WTC11 (cell line): ENCODE measurements around the gene COBL. TPM values are rescaled to one million over a fixed set of nuclear protein-coding genes. Genes with fewer than 3 reads are reported as not detected.
A peak's percentile ranks its signal among the peaks of the same experiment; 100 is the strongest.

Source experiments
- ATAC-seq: fragments of 200-7000 bp; cut with Tn5 transposase; 2 replicates; pipeline ENCODE4 v1.10.0; 2021; ENCODE audit warnings: mild to moderate bottlenecking, moderate library complexity
- CTCF ChIA-PET: fragments of 300-600 bp; sonication (Branson Sonifier 250); formaldehyde crosslinking; loops from one replicate; lab custom pipeline; 2021; ENCODE audit warnings: antibody characterized with exemption; lab: Charles Lee
- POLR2A ChIA-PET: fragments of 350-600 bp; sonication (Branson Sonifier 250); formaldehyde crosslinking; loops from one replicate; lab custom pipeline; 2021; ENCODE audit warnings: antibody characterized with exemption; lab: Charles Lee
- DNase-seq: peaks from one replicate; pipeline ENCODE4 v3.0.0; 2021; ENCODE audit warnings: low spot score
- H3K27ac Mint-ChIP-seq: 2 replicates; pipeline ENCODE4 v1.8.0; 2021; ENCODE audit warnings: mixed read lengths
- H3K27me3 Mint-ChIP-seq: 2 replicates; pipeline ENCODE4 v1.8.0; 2021; ENCODE audit warnings: low read depth, mild to moderate bottlenecking, moderate library complexity, mixed read lengths
- H3K36me3 Mint-ChIP-seq: 2 replicates; pipeline ENCODE4 v1.8.0; 2021; ENCODE audit warnings: mixed read lengths
- H3K4me1 Mint-ChIP-seq: 2 replicates; pipeline ENCODE4 v1.8.0; 2022; ENCODE audit warnings: mixed read lengths
- H3K4me3 Mint-ChIP-seq: 2 replicates; pipeline ENCODE4 v1.8.0; 2021; ENCODE audit warnings: mild to moderate bottlenecking, moderate library complexity, mixed read lengths
- H3K9me3 Mint-ChIP-seq: 2 replicates; pipeline ENCODE4 v1.8.0; 2021; ENCODE audit warnings: mixed read lengths
- EMX1 ChIP-seq: fragments of 250-450 bp; sonication (Bioruptor Pico); IDR thresholded peaks from 2 replicates; pipeline ENCODE4 v1.8.0; 2021; ENCODE audit warnings: mild to moderate bottlenecking
- NFATC4 ChIP-seq: fragments of 250-450 bp; sonication (Bioruptor Pico); IDR thresholded peaks from 2 replicates; pipeline ENCODE4 v1.9.0; 2021; ENCODE audit warnings: mild to moderate bottlenecking
- NFYB ChIP-seq: sonication (generic); formaldehyde crosslinking; conservative IDR thresholded peaks from 2 replicates; pipeline ENCODE4 v1.8.0; 2022; ENCODE audit warnings: low read depth, missing genetic modification reagents
- RELA ChIP-seq: sonication (generic); formaldehyde crosslinking; IDR thresholded peaks from 2 replicates; pipeline ENCODE4 v1.8.1; 2022; ENCODE audit warnings: missing genetic modification reagents, mild to moderate bottlenecking, borderline replicate concordance
- SP1 ChIP-seq: sonication (generic); formaldehyde crosslinking; conservative IDR thresholded peaks from 2 replicates; pipeline ENCODE4 v1.8.1; 2022; ENCODE audit warnings: missing genetic modification reagents
- TEAD1 ChIP-seq: sonication (generic); formaldehyde crosslinking; IDR thresholded peaks from 2 replicates; pipeline ENCODE4 v1.8.0; 2022; ENCODE audit warnings: mild to moderate bottlenecking, missing genetic modification reagents
- ZBTB43 ChIP-seq: sonication (generic); formaldehyde crosslinking; IDR thresholded peaks from 2 replicates; pipeline ENCODE4 v1.8.1; 2023; ENCODE audit warnings: mild to moderate bottlenecking, missing genetic modification reagents
- ZNF416 ChIP-seq: fragments of 250-450 bp; sonication (Bioruptor Pico); IDR thresholded peaks from 2 replicates; pipeline ENCODE4 v1.9.0; 2021; ENCODE audit warnings: mild to moderate bottlenecking, inconsistent platforms
- ZNF532 ChIP-seq: fragments of 250-450 bp; sonication (Bioruptor Pico); IDR thresholded peaks from 2 replicates; pipeline ENCODE4 v1.9.0; 2021; ENCODE audit warnings: mild to moderate bottlenecking, borderline replicate concordance
- total RNA-seq: library from RNA; stranded (reverse); gene quantifications from 3 replicates; pipeline ENCODE4 v1.2.3, GENCODE V29; 2021
- TF ChIP-seq, protein P1 (sequence below): sonication (generic); formaldehyde crosslinking; IDR thresholded peaks from 2 replicates; pipeline ENCODE4 v1.8.1; 2023; ENCODE audit warnings: mild to moderate bottlenecking, missing genetic modification reagents, moderate library complexity
- TF ChIP-seq, protein P2 (sequence below): sonication (generic); formaldehyde crosslinking; IDR thresholded peaks from 2 replicates; pipeline ENCODE4 v1.8.0; 2022; ENCODE audit warnings: mild to moderate bottlenecking, missing genetic modification reagents
- TF ChIP-seq, protein P3 (sequence below): sonication (generic); formaldehyde crosslinking; IDR thresholded peaks from 2 replicates; pipeline ENCODE4 v1.8.1; 2023; ENCODE audit warnings: mild to moderate bottlenecking, missing genetic modification reagents, borderline replicate concordance
- TF ChIP-seq, protein P4 (sequence below): sonication (generic); formaldehyde crosslinking; IDR thresholded peaks from 2 replicates; pipeline ENCODE4 v1.8.0; 2022; ENCODE audit warnings: mild to moderate bottlenecking, missing genetic modification reagents
- TF ChIP-seq, protein P5 (sequence below): sonication (generic); formaldehyde crosslinking; IDR thresholded peaks from 2 replicates; pipeline ENCODE4 v1.8.0; 2023; ENCODE audit warnings: missing genetic modification reagents, mild to moderate bottlenecking, borderline replicate concordance

Gene COBL
- total RNA-seq, 1 experiment from 2014 or later, result 36.5 TPM

DNA sequence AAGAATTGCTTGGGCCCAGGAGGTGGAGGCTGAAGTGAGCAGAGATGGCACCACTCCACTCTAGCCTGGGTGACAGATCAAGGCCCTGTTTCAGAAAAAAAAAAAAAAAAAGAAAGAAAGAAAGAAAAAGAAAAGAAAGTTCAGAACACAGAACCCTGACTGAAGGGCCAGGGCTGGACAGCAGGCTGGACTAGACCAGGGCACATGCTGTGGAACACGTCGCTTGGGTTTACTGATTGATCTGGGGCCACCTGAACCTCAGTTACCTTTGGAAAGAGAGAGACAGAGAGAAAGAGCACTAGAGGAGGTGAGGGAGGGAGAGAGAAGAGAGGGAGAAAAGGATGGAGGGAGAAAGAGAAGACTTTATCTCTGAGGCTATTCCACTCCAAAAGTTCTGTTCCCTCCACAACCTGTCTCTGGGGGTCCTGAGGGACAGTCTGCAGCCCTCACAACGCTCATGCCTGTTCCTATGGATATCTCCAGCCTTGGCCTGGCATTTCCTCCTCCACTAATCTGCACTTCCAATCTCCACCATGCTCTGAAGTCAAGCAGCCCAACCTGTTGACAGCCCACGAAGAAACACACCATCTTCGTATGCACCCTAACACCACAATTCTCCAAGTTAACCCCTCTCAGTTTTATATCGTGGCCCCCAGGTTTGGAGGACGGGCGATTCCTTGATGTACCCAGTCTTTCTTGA is 81.8 kb downstream of the COBL start:
- H3K36me3 Mint-ChIP-seq, result no peaks in the 10 kb centered on the region
- POLR2A ChIA-PET, result no interaction called here
- TF ChIP-seq RELA (CRISPR knock-in tag), result no peak
- no peak for TF ChIP-seq SP1 (CRISPR knock-in tag)
- TF ChIP-seq TEAD1 (CRISPR knock-in tag), result no peak
- no peak for TF ChIP-seq EMX1 (CRISPR knock-in tag)
- TF ChIP-seq, protein P1, sequence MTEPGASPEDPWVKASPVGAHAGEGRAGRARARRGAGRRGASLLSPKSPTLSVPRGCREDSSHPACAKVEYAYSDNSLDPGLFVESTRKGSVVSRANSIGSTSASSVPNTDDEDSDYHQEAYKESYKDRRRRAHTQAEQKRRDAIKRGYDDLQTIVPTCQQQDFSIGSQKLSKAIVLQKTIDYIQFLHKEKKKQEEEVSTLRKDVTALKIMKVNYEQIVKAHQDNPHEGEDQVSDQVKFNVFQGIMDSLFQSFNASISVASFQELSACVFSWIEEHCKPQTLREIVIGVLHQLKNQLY (CRISPR knock-in tag), result no peak
- TF ChIP-seq, all 79 proteins: peak for 0
- CTCF ChIA-PET, result interaction anchor here (0.7 to 3.1 kb wide), 3 partner anchors 9 to 132 kb away, joined by 3 to 17 read pairs (median 3); no protein-coding TSS in a partner anchor
- DNase-seq, result no peak
- H3K4me1 Mint-ChIP-seq, result peaks cover 57% of the 10 kb centered on the region
- no peaks in the 10 kb centered on the region for H3K27me3 Mint-ChIP-seq
- 0 out of 2 replicates have a peak overlapping the region, but pooled peaks have one; percentile 24 for H3K27ac Mint-ChIP-seq
- no peaks in the 10 kb centered on the region for H3K9me3 Mint-ChIP-seq
- no peak for ATAC-seq
- H3K4me3 Mint-ChIP-seq, result no peak overlapping the region

- H3K9me3 Mint-ChIP-seq, result no peaks in the 10 kb centered on the region
- H3K27ac Mint-ChIP-seq, result peak overlapping the region; percentile 16; the same call in 1 of the 2 replicates
- no peak overlapping the region for H3K4me3 Mint-ChIP-seq
- CTCF ChIA-PET, result interaction anchor here (0.7 kb wide), 1 partner anchor 133 kb away, joined by 3 read pairs; no protein-coding TSS in a partner anchor
- POLR2A ChIA-PET, result no interaction called here
- TF ChIP-seq, protein P2, sequence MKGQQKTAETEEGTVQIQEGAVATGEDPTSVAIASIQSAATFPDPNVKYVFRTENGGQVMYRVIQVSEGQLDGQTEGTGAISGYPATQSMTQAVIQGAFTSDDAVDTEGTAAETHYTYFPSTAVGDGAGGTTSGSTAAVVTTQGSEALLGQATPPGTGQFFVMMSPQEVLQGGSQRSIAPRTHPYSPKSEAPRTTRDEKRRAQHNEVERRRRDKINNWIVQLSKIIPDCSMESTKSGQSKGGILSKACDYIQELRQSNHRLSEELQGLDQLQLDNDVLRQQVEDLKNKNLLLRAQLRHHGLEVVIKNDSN (CRISPR knock-in tag), result no peak
- TF ChIP-seq ZNF416, result no peak
- H3K4me1 Mint-ChIP-seq, result peaks cover 57% of the 10 kb centered on the region
- ATAC-seq (no peak), DNase-seq (no peak)
- H3K27me3 Mint-ChIP-seq, result no peaks in the 10 kb centered on the region
- no peaks in the 10 kb centered on the region for H3K36me3 Mint-ChIP-seq
Measured at GRCh38 chr7:51234139-51234538, 82.5 kb downstream of the COBL start.

DNA sequence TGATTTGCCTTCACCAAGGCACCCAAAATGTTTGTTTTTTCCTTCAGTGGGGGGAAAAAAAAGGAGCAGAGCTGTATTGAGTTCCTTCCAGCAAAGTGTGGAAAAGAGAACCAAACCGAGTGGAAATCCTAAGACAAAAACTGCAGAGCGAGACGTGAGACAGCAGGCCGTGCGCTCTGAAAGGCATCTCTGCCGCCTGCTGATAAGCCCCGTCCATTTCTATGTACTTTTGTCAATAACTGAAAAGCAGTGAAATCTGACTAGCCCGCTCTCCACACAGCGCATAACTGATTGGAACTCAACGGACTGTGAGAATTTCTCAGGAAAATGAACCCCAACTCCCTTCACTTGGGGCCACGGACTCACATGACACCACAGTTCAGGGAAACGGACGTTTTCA is 83.2 kb downstream of the COBL start:
- no peaks in the 10 kb centered on the region for H3K36me3 Mint-ChIP-seq
- no peak overlapping the region for H3K4me3 Mint-ChIP-seq
- H3K27ac Mint-ChIP-seq, result no peak overlapping the region
- POLR2A ChIA-PET, result no interaction called here
- no peak for DNase-seq
- H3K9me3 Mint-ChIP-seq, result no peaks in the 10 kb centered on the region
- no peak for ATAC-seq
- CTCF ChIA-PET, result no interaction called here
- H3K4me1 Mint-ChIP-seq, result peaks cover 57% of the 10 kb centered on the region
- no peaks in the 10 kb centered on the region for H3K27me3 Mint-ChIP-seq
- TF ChIP-seq, protein P3, sequence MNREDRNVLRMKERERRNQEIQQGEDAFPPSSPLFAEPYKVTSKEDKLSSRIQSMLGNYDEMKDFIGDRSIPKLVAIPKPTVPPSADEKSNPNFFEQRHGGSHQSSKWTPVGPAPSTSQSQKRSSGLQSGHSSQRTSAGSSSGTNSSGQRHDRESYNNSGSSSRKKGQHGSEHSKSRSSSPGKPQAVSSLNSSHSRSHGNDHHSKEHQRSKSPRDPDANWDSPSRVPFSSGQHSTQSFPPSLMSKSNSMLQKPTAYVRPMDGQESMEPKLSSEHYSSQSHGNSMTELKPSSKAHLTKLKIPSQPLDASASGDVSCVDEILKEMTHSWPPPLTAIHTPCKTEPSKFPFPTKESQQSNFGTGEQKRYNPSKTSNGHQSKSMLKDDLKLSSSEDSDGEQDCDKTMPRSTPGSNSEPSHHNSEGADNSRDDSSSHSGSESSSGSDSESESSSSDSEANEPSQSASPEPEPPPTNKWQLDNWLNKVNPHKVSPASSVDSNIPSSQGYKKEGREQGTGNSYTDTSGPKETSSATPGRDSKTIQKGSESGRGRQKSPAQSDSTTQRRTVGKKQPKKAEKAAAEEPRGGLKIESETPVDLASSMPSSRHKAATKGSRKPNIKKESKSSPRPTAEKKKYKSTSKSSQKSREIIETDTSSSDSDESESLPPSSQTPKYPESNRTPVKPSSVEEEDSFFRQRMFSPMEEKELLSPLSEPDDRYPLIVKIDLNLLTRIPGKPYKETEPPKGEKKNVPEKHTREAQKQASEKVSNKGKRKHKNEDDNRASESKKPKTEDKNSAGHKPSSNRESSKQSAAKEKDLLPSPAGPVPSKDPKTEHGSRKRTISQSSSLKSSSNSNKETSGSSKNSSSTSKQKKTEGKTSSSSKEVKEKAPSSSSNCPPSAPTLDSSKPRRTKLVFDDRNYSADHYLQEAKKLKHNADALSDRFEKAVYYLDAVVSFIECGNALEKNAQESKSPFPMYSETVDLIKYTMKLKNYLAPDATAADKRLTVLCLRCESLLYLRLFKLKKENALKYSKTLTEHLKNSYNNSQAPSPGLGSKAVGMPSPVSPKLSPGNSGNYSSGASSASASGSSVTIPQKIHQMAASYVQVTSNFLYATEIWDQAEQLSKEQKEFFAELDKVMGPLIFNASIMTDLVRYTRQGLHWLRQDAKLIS (CRISPR knock-in tag), result no peak
- TF ChIP-seq, protein P4, sequence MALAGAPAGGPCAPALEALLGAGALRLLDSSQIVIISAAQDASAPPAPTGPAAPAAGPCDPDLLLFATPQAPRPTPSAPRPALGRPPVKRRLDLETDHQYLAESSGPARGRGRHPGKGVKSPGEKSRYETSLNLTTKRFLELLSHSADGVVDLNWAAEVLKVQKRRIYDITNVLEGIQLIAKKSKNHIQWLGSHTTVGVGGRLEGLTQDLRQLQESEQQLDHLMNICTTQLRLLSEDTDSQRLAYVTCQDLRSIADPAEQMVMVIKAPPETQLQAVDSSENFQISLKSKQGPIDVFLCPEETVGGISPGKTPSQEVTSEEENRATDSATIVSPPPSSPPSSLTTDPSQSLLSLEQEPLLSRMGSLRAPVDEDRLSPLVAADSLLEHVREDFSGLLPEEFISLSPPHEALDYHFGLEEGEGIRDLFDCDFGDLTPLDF (CRISPR knock-in tag), result no peak
- TF ChIP-seq NFATC4 (no peak), NFYB (no peak), ZBTB43 (CRISPR knock-in tag) (no peak), ZNF532 (CRISPR knock-in tag) (no peak)
- TF ChIP-seq, protein P5, sequence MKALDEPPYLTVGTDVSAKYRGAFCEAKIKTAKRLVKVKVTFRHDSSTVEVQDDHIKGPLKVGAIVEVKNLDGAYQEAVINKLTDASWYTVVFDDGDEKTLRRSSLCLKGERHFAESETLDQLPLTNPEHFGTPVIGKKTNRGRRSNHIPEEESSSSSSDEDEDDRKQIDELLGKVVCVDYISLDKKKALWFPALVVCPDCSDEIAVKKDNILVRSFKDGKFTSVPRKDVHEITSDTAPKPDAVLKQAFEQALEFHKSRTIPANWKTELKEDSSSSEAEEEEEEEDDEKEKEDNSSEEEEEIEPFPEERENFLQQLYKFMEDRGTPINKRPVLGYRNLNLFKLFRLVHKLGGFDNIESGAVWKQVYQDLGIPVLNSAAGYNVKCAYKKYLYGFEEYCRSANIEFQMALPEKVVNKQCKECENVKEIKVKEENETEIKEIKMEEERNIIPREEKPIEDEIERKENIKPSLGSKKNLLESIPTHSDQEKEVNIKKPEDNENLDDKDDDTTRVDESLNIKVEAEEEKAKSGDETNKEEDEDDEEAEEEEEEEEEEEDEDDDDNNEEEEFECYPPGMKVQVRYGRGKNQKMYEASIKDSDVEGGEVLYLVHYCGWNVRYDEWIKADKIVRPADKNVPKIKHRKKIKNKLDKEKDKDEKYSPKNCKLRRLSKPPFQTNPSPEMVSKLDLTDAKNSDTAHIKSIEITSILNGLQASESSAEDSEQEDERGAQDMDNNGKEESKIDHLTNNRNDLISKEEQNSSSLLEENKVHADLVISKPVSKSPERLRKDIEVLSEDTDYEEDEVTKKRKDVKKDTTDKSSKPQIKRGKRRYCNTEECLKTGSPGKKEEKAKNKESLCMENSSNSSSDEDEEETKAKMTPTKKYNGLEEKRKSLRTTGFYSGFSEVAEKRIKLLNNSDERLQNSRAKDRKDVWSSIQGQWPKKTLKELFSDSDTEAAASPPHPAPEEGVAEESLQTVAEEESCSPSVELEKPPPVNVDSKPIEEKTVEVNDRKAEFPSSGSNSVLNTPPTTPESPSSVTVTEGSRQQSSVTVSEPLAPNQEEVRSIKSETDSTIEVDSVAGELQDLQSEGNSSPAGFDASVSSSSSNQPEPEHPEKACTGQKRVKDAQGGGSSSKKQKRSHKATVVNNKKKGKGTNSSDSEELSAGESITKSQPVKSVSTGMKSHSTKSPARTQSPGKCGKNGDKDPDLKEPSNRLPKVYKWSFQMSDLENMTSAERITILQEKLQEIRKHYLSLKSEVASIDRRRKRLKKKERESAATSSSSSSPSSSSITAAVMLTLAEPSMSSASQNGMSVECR (CRISPR knock-in tag), result no peak
